CD4-positive, alpha-beta T cell (primary cell): Measurements from ENCODE around the gene TCF12. TPM values are rescaled to one million over a fixed set of nuclear protein-coding genes. Genes with fewer than 3 reads are reported as not detected.
A peak's percentile ranks its signal among the peaks of the same experiment; 100 is the strongest.

ENCODE experiments used
- ATAC-seq: fragments of 200-7000 bp; cut with Tn5 transposase; one replicate; pipeline ENCODE4 v1.10.0; 2022; ENCODE audit warnings: mild to moderate bottlenecking; ENCODE audit not compliant: poor library complexity
- CTCF ChIA-PET: fragments of 350-600 bp; sonication (Branson Sonifier 250); formaldehyde crosslinking; loops from one replicate; lab custom pipeline; 2021; ENCODE audit warnings: antibody characterized with exemption, inconsistent platforms; lab: Charles Lee
- POLR2A ChIA-PET: fragments of 350-600 bp; sonication (Branson Sonifier 250); formaldehyde crosslinking; loops from one replicate; lab custom pipeline; 2021; ENCODE audit warnings: antibody characterized with exemption, inconsistent platforms; lab: Charles Lee
- DNase-seq, 14 experiments: peaks; one replicate each; pipeline ENCODE4 v3.0.0-alpha.2; 2013 to 2020; ENCODE audit warnings: mixed read lengths in 2 of 14
- H3K27ac ChIP-seq, 2 donors: one replicate each; pipeline versions ENCODE4 v1.5.1 to v1.7.0; 2013; ENCODE audit warnings: low read length in 2 of 2, low read depth in 1 of 2, mild to moderate bottlenecking in 1 of 2
- H3K27me3 ChIP-seq, 2 experiments: 1 replicate in 1 of 2; 2 replicates in 1 of 2; pipeline versions ENCODE4 v1.6.1 to v1.7.0; 2013; ENCODE audit warnings: low read length in 2 of 2, control low read depth in 1 of 2, mild to moderate bottlenecking in 1 of 2, moderate library complexity in 1 of 2; ENCODE audit not compliant: insufficient read depth in 2 of 2, control insufficient read depth in 1 of 2
- H3K36me3 ChIP-seq: one replicate; pipeline ENCODE4 v1.6.1; 2013; ENCODE audit warnings: low read length, control low read depth; ENCODE audit not compliant: insufficient read depth
- H3K4me1 ChIP-seq: one replicate; pipeline ENCODE4 v1.6.1; 2013; ENCODE audit warnings: low read length, control low read depth; ENCODE audit not compliant: insufficient read depth
- H3K4me3 ChIP-seq: one replicate; pipeline ENCODE4 v1.5.1; 2013; ENCODE audit warnings: mild to moderate bottlenecking, low read length, moderate library complexity
- H3K9me3 ChIP-seq, 2 experiments: 1 replicate in 1 of 2; 2 replicates in 1 of 2; pipeline versions ENCODE4 v1.6.1 to v1.7.0; 2013; ENCODE audit warnings: low read length in 2 of 2, mild to moderate bottlenecking in 2 of 2, control low read depth in 1 of 2, moderate library complexity in 1 of 2; ENCODE audit not compliant: control insufficient read depth in 1 of 2, insufficient read depth in 1 of 2
- H3K27ac Mint-ChIP-seq: one replicate; pipeline ENCODE4 v1.8.0; 2020; ENCODE audit warnings: mixed read lengths
- H3K27me3 Mint-ChIP-seq: one replicate; pipeline ENCODE4 v1.8.0; 2021; ENCODE audit warnings: mixed read lengths
- H3K36me3 Mint-ChIP-seq: one replicate; pipeline ENCODE4 v1.8.0; 2021; ENCODE audit warnings: low read depth, mixed read lengths
- H3K4me1 Mint-ChIP-seq: one replicate; pipeline ENCODE4 v1.8.0; 2021; ENCODE audit warnings: low read depth, mixed read lengths
- H3K4me3 Mint-ChIP-seq: one replicate; pipeline ENCODE4 v1.8.0; 2020; ENCODE audit warnings: mild to moderate bottlenecking, mixed read lengths
- H3K9me3 Mint-ChIP-seq: one replicate; pipeline ENCODE4 v1.8.0; 2020; ENCODE audit warnings: mixed read lengths
- intact Hi-C, 2 experiments: fragments of 100-400 bp; cut with DNase I in 1 of 2; cut with micrococcal nuclease in 1 of 2; formaldehyde crosslinking; loops; one replicate each; pipeline versions ENCODE4 v1.15.1 to v1.9.0; 2023 to 2025; cut with DNase I, micrococcal nuclease
- total RNA-seq, 174 experiments: library from RNA in 2 of 174; stranded (reverse) in 2 of 174; gene quantifications; one replicate each; pipeline ENCODE4 v1.2.3 and lab custom pipeline; 2021 to 2026
- TF ChIP-seq, protein P1 (sequence below): fragments of 200-600 bp; IDR thresholded peaks from one replicate; pipeline ENCODE4 v1.8.0; 2022; ENCODE audit warnings: antibody characterized with exemption, mild to moderate bottlenecking

TCF12 gene
- total RNA-seq, 2 experiments from 2014 or later = 54.0 TPM

DNA sequence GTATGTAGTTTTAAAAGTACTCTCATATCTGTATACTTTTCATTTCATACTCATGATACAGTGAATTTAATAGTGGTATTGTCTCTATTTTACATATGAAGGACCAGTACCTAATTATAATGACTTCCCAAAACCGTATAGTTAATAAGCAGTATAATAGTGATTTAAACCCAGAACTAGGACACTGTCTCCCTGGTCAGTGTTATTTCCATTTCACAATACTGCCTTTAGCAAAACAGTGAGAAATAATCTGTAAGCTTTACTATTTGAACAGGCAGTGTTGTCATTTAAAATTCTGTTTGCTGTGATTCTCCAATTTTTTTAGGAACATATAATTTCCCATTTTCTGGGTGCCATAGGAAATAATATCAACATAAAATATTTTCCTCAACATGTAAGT, 116.2 kb downstream of the TCF12 start:
- Mint-ChIP-seq H3K36me3 (no peaks in the 10 kb centered on the region), H3K9me3 (no peaks in the 10 kb centered on the region), H3K27me3 (no peaks in the 10 kb centered on the region), H3K4me3 (no peak overlapping the region), H3K27ac (no peak overlapping the region), H3K4me1 (peaks cover 88% of the 10 kb centered on the region)
- no peaks in the 10 kb centered on the region for H3K9me3 ChIP-seq
- H3K4me3 ChIP-seq = no peak overlapping the region
- TF ChIP-seq, protein P1, sequence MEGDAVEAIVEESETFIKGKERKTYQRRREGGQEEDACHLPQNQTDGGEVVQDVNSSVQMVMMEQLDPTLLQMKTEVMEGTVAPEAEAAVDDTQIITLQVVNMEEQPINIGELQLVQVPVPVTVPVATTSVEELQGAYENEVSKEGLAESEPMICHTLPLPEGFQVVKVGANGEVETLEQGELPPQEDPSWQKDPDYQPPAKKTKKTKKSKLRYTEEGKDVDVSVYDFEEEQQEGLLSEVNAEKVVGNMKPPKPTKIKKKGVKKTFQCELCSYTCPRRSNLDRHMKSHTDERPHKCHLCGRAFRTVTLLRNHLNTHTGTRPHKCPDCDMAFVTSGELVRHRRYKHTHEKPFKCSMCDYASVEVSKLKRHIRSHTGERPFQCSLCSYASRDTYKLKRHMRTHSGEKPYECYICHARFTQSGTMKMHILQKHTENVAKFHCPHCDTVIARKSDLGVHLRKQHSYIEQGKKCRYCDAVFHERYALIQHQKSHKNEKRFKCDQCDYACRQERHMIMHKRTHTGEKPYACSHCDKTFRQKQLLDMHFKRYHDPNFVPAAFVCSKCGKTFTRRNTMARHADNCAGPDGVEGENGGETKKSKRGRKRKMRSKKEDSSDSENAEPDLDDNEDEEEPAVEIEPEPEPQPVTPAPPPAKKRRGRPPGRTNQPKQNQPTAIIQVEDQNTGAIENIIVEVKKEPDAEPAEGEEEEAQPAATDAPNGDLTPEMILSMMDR = no peak
- H3K4me1 ChIP-seq = peaks cover 12% of the 10 kb centered on the region
- no peak overlapping the region for H3K27ac ChIP-seq
- H3K27me3 ChIP-seq = no peaks in the 10 kb centered on the region
- ATAC-seq (no peak), DNase-seq (no peak)
- POLR2A ChIA-PET = no interaction called here
- no peaks in the 10 kb centered on the region for H3K36me3 ChIP-seq
- intact Hi-C loops = no loop called here
- CTCF ChIA-PET = no interaction called here

DNA sequence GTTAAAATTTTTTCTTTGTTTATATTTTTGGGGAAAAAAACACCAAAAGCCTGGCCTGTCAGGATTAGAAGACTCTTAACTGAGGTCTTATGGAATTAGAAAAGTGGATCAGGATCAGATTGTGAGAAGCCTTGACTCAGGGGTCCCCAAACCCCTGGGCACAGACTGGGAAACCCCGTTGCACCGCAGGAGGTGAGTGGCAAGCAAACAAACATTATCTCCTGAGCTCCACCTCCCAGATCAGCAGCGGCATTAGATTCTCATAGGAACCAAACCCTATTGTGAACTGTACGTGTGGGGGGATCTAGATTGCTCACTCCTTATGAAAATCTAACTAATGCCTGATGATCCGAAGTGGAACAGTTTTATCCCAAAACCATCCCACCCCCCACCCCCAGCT, 117.2 kb downstream of the TCF12 start:
- Mint-ChIP-seq H3K4me1 (peaks cover 92% of the 10 kb centered on the region), H3K27me3 (no peaks in the 10 kb centered on the region), H3K36me3 (no peaks in the 10 kb centered on the region), H3K9me3 (no peaks in the 10 kb centered on the region), H3K27ac (peak overlapping the region; percentile 59), H3K4me3 (no peak overlapping the region)
- intact Hi-C loops = no loop called here
- ChIA-PET POLR2A (no interaction called here), CTCF (no interaction called here)
- no peak overlapping the region for H3K4me3 ChIP-seq
- no peaks in the 10 kb centered on the region for H3K36me3 ChIP-seq
- TF ChIP-seq, protein P1 = no peak
- H3K9me3 ChIP-seq = no peaks in the 10 kb centered on the region
- H3K4me1 ChIP-seq = peaks cover 12% of the 10 kb centered on the region
- DNase-seq = no peak
- no peak for ATAC-seq
- H3K27ac ChIP-seq = no peak overlapping the region
- no peaks in the 10 kb centered on the region for H3K27me3 ChIP-seq

DNA sequence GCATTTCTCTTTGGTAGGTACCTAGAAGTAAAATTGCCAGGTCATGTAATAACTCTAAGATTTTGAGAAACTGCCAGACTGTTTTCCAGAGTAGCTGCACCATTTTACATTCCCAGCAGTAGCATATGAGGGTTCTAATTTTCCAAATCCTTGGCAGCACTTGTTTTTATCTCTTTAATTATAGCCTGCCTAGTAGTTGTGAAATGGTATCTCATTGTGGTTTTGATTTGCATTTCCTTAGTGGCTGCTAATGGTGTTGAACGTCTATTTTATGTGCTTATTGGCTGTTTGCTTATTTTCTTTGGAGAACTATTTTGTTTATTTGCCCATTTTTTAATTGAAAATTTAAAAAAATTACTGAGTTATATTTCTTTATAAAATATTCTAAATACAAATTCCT, 117.9 kb downstream of the TCF12 start:
- POLR2A ChIA-PET = no interaction called here
- no peaks in the 10 kb centered on the region for H3K9me3 Mint-ChIP-seq
- Histone ChIP-seq H3K27ac (no peak overlapping the region), H3K4me3 (no peak overlapping the region), H3K27me3 (no peaks in the 10 kb centered on the region), H3K9me3 (no peaks in the 10 kb centered on the region), H3K4me1 (peaks cover 12% of the 10 kb centered on the region), H3K36me3 (no peaks in the 10 kb centered on the region)
- H3K27me3 Mint-ChIP-seq = no peaks in the 10 kb centered on the region
- ATAC-seq (no peak), DNase-seq (no peak)
- TF ChIP-seq, protein P1 = no peak
- no peak overlapping the region for H3K4me3 Mint-ChIP-seq
- no peaks in the 10 kb centered on the region for H3K36me3 Mint-ChIP-seq
- intact Hi-C loops = no loop called here
- peaks cover 92% of the 10 kb centered on the region for H3K4me1 Mint-ChIP-seq
- peak overlapping the region; percentile 59 for H3K27ac Mint-ChIP-seq
- CTCF ChIA-PET = interaction anchor here (1.7 kb wide), 1 partner anchor 10 kb away, joined by 3 read pairs; no protein-coding TSS in a partner anchor
